HG03280 (cell line): ENCODE results near the gene LIM2.
"Not testable (repeated sequence)": the region's sequence is repeated elsewhere in the genome, so short reads cannot be mapped to it uniquely, and the experiment has no call there.

ENCODE experiments used
- ATAC-seq: cut with Tn5 transposase; IDR thresholded peaks from one replicate; pipeline ENCODE4 v1.9.1; 2021; ENCODE audit warnings: mild to moderate bottlenecking, moderate library complexity; ENCODE audit not compliant: unreplicated experiment

Gene LIM2, protein sequence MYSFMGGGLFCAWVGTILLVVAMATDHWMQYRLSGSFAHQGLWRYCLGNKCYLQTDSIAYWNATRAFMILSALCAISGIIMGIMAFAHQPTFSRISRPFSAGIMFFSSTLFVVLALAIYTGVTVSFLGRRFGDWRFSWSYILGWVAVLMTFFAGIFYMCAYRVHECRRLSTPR

GRCh38 chr19:51387924-51388389, at the start of gene LIM2:
Gene LIM2 (minus strand): TSS chr19:51387974. CDS start chr19:51387443, 531 bp downstream.
- ATAC-seq: no peak

- ATAC-seq: no peak
These were observed 46.7 kb upstream of the LIM2 start for GRCh38 chr19:51434456-51434855.

DNA sequence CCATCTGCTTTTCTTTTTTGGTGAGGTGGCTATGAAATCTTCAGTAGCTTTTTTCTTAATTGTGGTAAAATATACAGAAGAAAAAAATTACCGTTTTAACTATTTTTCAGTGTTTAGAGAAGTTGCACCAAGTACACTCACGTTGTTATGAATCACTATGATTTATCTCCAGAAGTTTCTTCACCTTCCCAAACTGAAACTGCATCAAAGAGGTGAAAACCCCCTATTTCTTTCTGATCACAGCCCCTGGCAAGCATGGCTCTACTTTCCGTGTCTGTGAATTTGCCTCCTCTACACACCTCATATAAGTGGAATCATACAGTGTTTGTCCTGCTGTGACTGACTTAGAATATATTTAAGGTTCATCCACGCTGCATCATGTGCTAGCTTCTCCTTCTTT, 45.3 kb upstream of the LIM2 start:
- ATAC-seq: no peak

DNA sequence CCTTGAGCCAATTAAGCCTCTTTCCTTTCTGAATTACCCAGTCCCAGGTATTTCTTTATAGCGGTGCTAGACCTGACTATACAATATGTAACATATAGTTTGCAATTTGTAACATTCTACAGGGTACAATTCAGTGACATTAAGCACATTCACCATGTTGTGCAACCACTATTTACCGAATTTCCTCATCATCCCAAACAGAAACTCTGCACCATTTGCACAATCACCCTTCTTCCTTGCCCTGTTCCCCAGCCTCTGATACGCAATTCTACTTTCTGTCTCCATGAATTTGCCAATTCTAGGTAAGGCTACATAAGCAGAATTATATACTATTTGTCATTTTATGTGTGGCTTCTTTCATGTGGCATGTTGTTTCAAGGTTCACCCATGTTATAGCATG, 43.4 kb upstream of the LIM2 start:
- ATAC-seq: no peak

DNA sequence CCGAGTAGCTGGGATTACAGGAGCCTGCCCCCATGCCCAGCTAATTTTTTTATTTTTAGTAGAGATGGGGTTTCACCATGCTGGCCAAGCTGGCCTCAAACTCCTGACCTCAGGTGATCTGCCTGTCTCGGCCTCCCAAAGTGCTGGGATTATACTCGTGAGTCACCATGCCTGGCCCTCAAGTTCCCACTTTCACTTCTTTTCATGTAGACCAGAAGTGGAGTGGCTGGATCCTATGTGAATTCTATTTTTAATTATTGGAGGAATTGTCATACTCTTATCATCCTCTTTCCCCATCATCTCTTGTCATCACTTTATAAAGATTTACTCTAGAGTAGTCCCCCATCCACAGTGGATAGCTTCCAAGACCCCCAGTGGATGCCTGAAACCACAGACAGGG, 42.4 kb upstream of the LIM2 start:
- ATAC-seq: no peak

GRCh38 chr19:51427201-51427600, 39.4 kb upstream of the LIM2 start:
- no peak for ATAC-seq

GRCh38 chr19:51422053-51422448, 34.3 kb upstream of the LIM2 start:
- ATAC-seq: peak; percentile 54

GRCh38 chr19:51421229-51422052, 33.7 kb upstream of the LIM2 start:
- no peak for ATAC-seq

- not testable (repeated sequence) for ATAC-seq
These were observed 32.7 kb upstream of the LIM2 start for GRCh38 chr19:51420511-51420910.

DNA sequence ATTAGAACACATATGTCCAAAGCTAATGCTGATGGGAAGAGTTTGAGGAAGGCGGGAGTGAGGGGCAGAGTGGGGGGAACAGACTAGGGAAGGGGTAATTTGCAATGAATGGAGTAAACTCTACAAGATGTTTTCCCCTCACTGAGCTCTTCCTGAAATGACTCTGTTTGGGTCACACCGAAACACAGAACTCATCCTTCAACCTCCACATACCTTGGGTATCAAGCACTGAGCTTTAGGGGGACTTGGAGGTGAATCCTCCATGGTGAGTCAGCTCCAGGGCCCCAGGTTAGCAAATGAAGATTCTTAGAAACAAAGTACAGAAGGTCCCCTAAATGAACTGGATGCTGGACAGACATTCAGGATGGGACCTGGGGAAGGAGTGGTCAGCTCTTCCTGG, 30.9 kb upstream of the LIM2 start:
- ATAC-seq: no peak

DNA sequence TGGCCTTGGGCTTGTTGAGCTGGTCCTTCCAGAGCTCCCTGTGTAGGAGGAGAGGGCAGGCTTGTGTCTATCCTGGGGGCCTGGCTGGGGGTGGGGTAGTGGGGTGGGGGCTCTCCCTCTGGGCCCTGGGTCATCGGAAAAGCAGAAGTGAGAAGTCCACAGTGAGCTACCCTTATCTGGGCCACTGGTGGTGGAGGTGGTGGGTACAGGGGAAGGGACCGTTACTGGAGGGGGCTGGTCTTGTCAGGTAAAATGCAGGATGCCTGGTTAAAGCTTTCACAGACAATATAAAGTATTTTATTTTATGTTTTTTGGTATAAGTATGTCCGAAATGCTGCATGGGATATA, 30.0 kb upstream of the LIM2 start:
- peak; percentile 42 for ATAC-seq

DNA sequence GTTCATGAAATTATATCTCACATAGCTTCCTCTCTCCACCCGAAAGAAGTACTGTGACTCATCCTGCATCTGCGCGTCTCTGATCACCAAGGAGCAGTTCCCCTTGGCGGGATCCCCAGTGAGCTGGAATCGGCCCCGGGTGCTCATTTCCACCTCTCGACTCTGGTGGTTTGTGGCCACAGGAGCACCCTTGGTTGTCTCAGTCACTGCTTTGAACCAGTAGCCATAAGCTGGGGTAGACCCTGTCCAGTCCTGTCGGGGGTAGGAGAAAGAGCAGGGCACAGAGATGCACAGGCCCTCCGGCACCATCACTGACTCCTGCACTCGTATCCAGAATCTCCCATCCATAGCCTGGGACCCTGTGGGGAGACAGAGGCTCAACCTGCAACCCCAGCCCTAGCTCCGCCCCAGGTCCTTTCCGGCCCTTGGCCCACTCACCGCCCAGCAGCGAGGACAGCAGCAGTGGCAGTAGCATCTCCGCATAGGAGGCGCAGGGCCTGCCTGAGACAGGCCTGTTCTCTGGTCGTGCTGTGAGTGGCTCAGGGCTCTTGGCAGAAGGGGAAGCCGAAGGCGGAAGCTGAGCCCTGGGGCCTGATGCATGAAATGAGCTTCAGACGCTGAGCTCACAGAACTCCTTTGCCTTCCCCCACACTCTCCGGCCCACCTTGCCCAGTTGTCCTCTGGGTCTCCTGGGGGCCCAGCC, 29.5 kb upstream of the LIM2 start, which contains the start of gene SIGLEC10:
SIGLEC10 (minus strand) TSS at position 536 of the 703 bp plus-strand sequence; CDS start at position 475, 61 bp downstream.
- ATAC-seq: peak; percentile 62

GRCh38 chr19:51416422-51416821, 28.6 kb upstream of the LIM2 start:
- not testable (repeated sequence) for ATAC-seq

- no peak for ATAC-seq
These were observed 27.4 kb upstream of the LIM2 start for GRCh38 chr19:51415187-51415586.

- ATAC-seq: no peak
These were observed 23.4 kb upstream of the LIM2 start for GRCh38 chr19:51410950-51411748.

- ATAC-seq: no peak
These were observed 19.8 kb upstream of the LIM2 start for GRCh38 chr19:51407511-51408131.

GRCh38 chr19:51402117-51402516, 14.3 kb upstream of the LIM2 start:
- ATAC-seq: no peak

DNA sequence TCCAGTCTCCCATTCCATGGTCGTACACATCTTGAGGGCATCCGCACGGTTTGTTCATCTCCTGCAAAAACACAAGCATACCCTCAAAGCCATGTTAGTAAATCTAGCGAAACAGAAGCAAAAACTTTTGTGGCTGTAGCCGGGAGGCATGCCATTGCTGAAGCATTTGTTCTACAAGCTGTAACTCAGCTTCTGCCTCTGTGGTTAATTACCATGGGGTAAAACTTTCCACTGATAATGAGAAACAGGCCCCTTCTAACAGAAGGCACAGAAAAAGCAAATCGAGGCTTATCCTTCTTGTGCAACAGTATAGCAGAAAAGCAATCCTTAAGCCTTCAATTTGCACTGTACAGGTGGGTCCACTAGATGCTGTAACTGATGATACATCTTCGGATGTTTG, 12.2 kb upstream of the LIM2 start:
- not testable (repeated sequence) for ATAC-seq

DNA sequence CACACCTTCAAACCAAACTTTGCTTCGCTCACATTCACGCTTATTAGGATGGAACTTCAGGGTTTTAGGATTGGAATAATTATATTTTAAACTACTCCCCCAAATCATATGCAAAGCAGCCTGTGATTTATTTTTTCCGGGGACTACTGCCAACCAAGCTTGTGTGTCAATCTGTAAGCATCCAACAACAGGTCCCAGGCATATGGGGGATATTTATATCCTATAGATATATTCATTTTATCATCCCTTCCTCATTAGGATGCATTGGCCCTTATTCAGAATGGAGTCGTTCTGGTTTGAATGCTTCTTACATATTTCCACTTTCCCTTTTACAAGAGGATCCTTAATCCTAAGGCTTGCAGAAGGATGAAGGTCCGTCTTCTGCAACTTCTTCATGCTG, 11.5 kb upstream of the LIM2 start:
- no peak for ATAC-seq

DNA sequence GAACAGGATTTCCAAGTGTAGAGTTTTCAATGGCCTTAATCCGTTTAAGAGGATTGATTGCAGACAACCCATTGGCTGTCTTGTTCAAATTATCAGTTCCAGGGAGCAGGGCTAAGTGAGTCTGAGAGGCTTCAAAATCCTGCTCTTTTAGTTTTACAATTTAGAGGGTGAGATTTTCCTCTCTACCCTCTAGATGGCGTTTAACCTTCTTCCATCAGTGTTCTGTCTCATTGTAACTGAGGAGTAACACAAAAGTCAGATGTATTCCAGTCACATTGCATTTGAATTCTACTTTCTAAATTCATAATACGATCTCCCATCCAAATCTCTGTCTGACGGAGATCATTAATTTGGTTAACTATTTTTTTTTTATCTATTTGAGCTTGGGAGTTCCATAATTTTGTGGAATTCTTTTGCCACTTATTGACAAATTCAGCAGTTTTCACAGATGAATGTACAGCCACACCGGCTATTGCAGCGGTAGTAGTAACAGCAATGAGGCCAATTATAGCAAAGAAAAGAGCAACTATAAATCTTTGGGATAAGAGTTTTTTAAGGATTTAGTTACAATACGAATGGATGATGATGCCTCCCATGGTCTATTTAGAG, 10.4 kb upstream of the LIM2 start:
- no peak for ATAC-seq
